ENCODE results near the gene DCTD. TPM values are rescaled to one million over a fixed set of nuclear protein-coding genes. Genes with fewer than 3 reads are reported as not detected.

Gene DCTD
- total and polyA plus RNA-seq, 8 donors: 28.0 to 65.2 (median 45.4) TPM

DNA sequence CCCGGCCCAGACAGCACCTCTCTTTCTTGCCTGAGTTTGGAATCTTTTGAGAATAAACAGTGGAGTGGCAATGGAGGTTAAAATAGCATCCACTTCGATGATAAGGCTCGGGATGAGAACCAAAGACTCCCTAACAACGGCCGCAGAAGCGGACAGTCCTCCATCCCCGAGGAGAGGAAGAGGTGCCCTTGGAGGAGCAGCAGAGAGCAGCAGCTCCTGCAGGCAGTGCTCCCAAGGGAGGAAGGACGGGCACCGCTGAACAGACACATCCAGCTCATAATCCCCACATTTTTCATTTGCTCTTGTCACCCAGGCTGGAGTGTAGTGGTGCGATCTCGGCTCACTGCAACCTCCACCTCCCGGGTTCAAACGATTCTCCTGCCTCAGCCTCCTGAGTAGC, 61.3 kb downstream of the DCTD start:
- intact Hi-C loops (cut with DNase I): no loop called here
- Histone ChIP-seq H3K27me3 (no peaks in the 10 kb centered on the region), H3K36me3 (no peaks in the 10 kb centered on the region), H3K9me3 (no peaks in the 10 kb centered on the region), H3K4me3 (no peak overlapping the region), H3K27ac (no peak overlapping the region), H3K4me1 (no peaks in the 10 kb centered on the region)
- no peak for ATAC-seq
- WGBS, 2 donors: 89 to 94% methylated on average over 13 of the region's 13 CpGs
- FAIRE-seq: no peak
- DNase-seq: no peak
- TF ChIP-seq, protein P1, sequence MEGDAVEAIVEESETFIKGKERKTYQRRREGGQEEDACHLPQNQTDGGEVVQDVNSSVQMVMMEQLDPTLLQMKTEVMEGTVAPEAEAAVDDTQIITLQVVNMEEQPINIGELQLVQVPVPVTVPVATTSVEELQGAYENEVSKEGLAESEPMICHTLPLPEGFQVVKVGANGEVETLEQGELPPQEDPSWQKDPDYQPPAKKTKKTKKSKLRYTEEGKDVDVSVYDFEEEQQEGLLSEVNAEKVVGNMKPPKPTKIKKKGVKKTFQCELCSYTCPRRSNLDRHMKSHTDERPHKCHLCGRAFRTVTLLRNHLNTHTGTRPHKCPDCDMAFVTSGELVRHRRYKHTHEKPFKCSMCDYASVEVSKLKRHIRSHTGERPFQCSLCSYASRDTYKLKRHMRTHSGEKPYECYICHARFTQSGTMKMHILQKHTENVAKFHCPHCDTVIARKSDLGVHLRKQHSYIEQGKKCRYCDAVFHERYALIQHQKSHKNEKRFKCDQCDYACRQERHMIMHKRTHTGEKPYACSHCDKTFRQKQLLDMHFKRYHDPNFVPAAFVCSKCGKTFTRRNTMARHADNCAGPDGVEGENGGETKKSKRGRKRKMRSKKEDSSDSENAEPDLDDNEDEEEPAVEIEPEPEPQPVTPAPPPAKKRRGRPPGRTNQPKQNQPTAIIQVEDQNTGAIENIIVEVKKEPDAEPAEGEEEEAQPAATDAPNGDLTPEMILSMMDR (IDR thresholded peaks at IDR 0.05): no peak

DNA sequence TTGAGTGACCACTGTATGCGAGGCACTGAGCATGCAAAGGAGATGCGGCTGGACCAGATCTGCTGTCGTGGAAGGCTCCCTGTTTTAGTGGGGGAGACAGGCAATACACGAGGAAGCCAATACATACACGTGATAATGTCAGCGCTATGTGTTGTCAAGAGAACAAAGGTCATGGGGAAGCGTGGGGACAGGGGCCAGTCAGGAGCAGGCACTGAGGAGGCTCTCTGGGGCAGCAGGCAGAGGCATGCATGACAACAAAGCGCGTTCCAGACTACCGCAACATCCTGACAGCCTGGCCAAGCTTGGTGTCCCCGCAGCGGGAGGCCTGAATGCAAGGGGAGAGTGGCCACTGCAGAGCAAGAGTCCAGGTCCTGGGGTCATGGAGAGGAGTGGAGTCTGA, 61.9 kb downstream of the DCTD start:
- Histone ChIP-seq H3K27ac (no peak overlapping the region), H3K27me3 (no peaks in the 10 kb centered on the region), H3K36me3 (no peaks in the 10 kb centered on the region), H3K4me3 (no peak overlapping the region), H3K4me1 (no peaks in the 10 kb centered on the region), H3K9me3 (no peaks in the 10 kb centered on the region)
- TF ChIP-seq, protein P1 (IDR thresholded peaks at IDR 0.05): no peak
- WGBS, 2 donors: 82 to 83% methylated on average over 12 of the region's 12 CpGs
- no peak for ATAC-seq
- intact Hi-C loops (cut with DNase I): no loop called here
- FAIRE-seq: no peak
- no peak for DNase-seq

DNA sequence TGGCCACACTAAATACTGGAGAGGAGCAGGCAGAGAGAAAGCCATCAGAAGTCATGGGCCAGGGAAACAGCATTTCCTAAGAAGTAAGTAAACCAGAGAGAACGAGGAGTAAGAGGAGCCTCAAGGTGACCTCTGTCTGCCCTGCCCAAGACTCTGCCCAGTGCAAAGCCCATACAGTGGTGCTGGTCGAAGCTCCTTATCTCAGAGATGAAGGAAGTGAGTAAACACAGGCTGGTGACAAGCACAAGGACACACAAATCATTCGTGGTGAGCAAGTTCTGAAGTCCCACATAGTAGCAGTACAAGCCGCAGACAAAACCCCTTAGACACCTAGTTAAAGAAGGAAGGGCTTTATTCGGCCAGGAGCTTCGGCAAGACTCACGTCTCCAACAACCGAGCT, 62.7 kb downstream of the DCTD start:
- H3K4me3 ChIP-seq: no peak overlapping the region
- FAIRE-seq (no peak), DNase-seq (no peak), ATAC-seq (no peak)
- no peaks in the 10 kb centered on the region for H3K4me1 ChIP-seq
- no peaks in the 10 kb centered on the region for H3K9me3 ChIP-seq
- H3K27ac ChIP-seq: no peak overlapping the region
- 64 to 69% methylated on average over 8 of the region's 8 CpGs for WGBS, 2 donors
- no peaks in the 10 kb centered on the region for H3K27me3 ChIP-seq
- intact Hi-C loops (cut with DNase I): no loop called here
- H3K36me3 ChIP-seq: no peaks in the 10 kb centered on the region
- TF ChIP-seq, protein P1 (IDR thresholded peaks at IDR 0.05): no peak

DNA sequence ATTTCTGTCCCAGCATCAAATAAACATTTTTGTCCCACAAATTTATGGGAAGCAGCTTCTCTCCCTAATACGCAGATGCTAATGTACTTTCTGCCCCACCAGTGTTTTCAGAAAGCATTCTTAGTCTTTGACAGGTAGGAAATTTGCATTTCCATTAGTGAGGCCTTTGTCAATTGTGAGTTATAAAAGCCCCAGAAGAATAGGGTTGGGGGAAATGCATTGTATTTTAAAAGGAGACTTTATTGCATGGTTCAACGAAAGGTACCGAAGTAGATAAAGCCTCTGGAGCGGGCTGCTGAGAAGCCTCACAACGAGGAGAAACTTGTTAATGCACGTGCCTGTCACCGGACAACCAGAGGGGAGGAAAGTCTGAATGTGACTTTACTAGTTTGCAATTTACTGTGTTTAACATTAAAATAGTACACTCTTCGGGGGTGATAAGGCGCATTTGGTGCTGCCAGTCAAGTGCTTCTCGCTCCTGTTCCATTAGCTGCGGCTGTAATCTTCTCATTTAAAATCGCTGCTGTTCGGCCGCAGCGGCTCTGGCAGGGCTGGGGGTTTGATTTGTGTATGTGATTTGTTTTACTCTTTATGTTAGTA, 63.4 kb downstream of the DCTD start:
- ATAC-seq (no peak), FAIRE-seq (no peak), DNase-seq (no peak)
- intact Hi-C loops (cut with DNase I): no loop called here
- no peaks in the 10 kb centered on the region for H3K27me3 ChIP-seq
- TF ChIP-seq, protein P1 (IDR thresholded peaks at IDR 0.05): no peak
- H3K4me3 ChIP-seq: no peak overlapping the region
- no peaks in the 10 kb centered on the region for H3K9me3 ChIP-seq
- WGBS, 2 donors: 91 to 96% methylated on average over 15 of the region's 15 CpGs
- no peaks in the 10 kb centered on the region for H3K4me1 ChIP-seq
- H3K36me3 ChIP-seq: no peaks in the 10 kb centered on the region
- H3K27ac ChIP-seq: no peak overlapping the region

DNA sequence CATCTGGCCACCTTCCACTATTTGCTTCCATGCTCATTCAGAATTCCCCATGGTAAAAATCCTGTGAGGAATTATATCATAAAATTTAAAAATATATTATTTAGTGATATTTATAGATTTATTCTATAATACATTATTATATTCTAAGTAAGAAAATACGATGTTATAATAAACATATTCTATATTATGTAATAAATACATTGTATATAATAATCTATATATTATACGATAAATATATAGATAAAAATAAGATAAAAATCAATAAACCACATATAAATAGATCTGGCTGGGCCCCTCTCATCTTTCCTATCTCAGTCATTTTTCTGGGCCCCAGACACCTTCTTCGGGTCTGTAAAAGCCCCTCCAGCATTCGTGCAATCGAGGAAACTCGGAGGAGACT, 68.5 kb downstream of the DCTD start:
- no peaks in the 10 kb centered on the region for H3K36me3 ChIP-seq
- no peak overlapping the region for H3K27ac ChIP-seq
- ATAC-seq: no peak
- no peak for FAIRE-seq
- H3K4me1 ChIP-seq: no peaks in the 10 kb centered on the region
- H3K27me3 ChIP-seq: no peaks in the 10 kb centered on the region
- intact Hi-C loops (cut with DNase I): no loop called here
- no peak for DNase-seq
- H3K4me3 ChIP-seq: no peak overlapping the region
- 79 to 94% methylated on average over 6 of the region's 6 CpGs for WGBS, 2 donors
- no peaks in the 10 kb centered on the region for H3K9me3 ChIP-seq
- TF ChIP-seq, protein P1 (IDR thresholded peaks at IDR 0.05): no peak

All from pancreas (tissue), 10 donors.